PFSK-1 (cell line): Measurements from ENCODE around the gene ALOX5AP.

Experiments
- FOXP2 ChIP-seq: optimal IDR thresholded peaks from 2 replicates; pipeline ENCODE3; 2011; ENCODE audit warnings: borderline replicate concordance, control low read depth, inconsistent platforms; ENCODE audit not compliant: insufficient read depth; ENCODE audit errors: extremely low read length, extremely low read depth
- POLR2AphosphoS5 ChIP-seq: IDR thresholded peaks from 2 replicates; pipeline ENCODE4 v1.6.1; 2012; ENCODE audit warnings: low read depth, mild to moderate bottlenecking, control low read depth, low read length, moderate library complexity
- SIN3A ChIP-seq: IDR thresholded peaks from 2 replicates; pipeline ENCODE4 v1.6.1; 2012; ENCODE audit warnings: mild to moderate bottlenecking, low read length, moderate library complexity, borderline replicate concordance; ENCODE audit not compliant: insufficient read depth
- TAF1 ChIP-seq: IDR thresholded peaks from 2 replicates; pipeline ENCODE4 v1.6.1; 2012; ENCODE audit warnings: low read length, control low read depth, borderline replicate concordance; ENCODE audit not compliant: insufficient read depth
- TF ChIP-seq, protein P1 (sequence below), 2 experiments: IDR thresholded peaks; 2 replicates each; pipeline versions ENCODE4 v1.6.1 to v1.8.0; 2011 to 2012; ENCODE audit warnings: low read depth in 2 of 2, low read length in 2 of 2, control low read depth in 1 of 2, inconsistent platforms in 1 of 2, mild to moderate bottlenecking in 1 of 2, moderate library complexity in 1 of 2; ENCODE audit not compliant: insufficient read depth in 1 of 2

DNA sequence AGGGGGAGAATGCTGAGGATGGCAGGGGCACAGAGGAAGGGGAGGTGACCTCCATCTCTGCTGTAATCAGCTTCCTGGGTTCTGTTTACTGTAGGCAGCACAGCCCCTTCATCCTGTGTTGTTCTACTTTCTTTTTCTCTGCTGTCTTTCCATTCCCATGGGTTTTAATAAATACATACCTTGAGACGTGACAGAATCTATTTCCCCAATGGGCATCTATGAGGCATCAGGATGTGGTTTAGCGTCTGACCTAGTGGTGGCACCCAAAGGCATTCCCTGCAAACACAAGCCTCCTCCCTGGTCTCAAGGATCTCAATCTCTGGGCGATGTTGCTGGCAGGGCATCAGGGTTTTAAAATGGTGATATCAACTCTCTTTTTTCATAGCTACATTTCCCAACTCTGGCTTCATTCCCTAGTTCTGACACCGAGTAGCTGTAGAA, 60.8 kb downstream of the ALOX5AP start:
- TF ChIP-seq TAF1: no peak
- no peak for TF ChIP-seq POLR2AphosphoS5
- no peak for TF ChIP-seq SIN3A
- no peak for TF ChIP-seq FOXP2
- TF ChIP-seq, protein P1, sequence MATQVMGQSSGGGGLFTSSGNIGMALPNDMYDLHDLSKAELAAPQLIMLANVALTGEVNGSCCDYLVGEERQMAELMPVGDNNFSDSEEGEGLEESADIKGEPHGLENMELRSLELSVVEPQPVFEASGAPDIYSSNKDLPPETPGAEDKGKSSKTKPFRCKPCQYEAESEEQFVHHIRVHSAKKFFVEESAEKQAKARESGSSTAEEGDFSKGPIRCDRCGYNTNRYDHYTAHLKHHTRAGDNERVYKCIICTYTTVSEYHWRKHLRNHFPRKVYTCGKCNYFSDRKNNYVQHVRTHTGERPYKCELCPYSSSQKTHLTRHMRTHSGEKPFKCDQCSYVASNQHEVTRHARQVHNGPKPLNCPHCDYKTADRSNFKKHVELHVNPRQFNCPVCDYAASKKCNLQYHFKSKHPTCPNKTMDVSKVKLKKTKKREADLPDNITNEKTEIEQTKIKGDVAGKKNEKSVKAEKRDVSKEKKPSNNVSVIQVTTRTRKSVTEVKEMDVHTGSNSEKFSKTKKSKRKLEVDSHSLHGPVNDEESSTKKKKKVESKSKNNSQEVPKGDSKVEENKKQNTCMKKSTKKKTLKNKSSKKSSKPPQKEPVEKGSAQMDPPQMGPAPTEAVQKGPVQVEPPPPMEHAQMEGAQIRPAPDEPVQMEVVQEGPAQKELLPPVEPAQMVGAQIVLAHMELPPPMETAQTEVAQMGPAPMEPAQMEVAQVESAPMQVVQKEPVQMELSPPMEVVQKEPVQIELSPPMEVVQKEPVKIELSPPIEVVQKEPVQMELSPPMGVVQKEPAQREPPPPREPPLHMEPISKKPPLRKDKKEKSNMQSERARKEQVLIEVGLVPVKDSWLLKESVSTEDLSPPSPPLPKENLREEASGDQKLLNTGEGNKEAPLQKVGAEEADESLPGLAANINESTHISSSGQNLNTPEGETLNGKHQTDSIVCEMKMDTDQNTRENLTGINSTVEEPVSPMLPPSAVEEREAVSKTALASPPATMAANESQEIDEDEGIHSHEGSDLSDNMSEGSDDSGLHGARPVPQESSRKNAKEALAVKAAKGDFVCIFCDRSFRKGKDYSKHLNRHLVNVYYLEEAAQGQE (IDR thresholded peaks at IDR 0.05; ENCODE audit: insufficient read depth in 1 of 2, low read depth in 2 of 2, low read length in 2 of 2): no peak
